ENCODE results near the gene MITF. TPM values are rescaled to one million over a fixed set of nuclear protein-coding genes. Genes with fewer than 3 reads are reported as not detected.

MITF gene
- total and polyA plus RNA-seq, 2 donors (not counting 1 experiment from before 2014, with no cell fraction given), result 0.10 TPM; not detected in 1

DNA sequence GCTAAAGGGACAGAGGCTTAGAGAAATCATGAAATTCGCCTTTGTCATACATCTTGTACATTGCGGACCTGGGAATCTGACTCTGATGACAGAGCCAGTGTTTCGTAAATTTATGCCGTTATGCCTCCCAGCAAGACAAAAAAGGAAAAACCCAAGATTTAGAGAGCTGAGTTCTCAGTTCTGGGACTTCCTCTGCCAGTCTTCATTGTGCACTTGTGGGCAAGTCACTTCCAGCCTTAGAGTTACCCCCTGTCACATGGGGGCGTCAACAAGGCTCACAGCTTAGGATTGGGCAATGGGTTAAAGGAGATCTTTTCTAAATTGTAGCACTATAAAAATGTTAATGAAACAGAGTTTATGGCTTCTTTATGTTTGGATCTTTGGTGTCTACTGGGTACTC is 41.9 kb upstream of the MITF start:
- Histone ChIP-seq H3K4me1 (ENCODE audit: control insufficient read depth in 2 of 2, insufficient read depth in 2 of 2, low read length in 2 of 2) (no peaks in the 10 kb centered on the region), H3K79me2 (ENCODE audit: control insufficient read depth, insufficient read depth, low read length) (no peaks in the 10 kb centered on the region), H2AFZ (ENCODE audit: insufficient read depth, low read depth, low read length, poor library complexity, severe bottlenecking) (no peak overlapping the region), H3K4me2 (replicated peaks; ENCODE audit: low read depth, low read length, poor library complexity, severe bottlenecking) (no peak overlapping the region), H3K9me3 (ENCODE audit: control extremely low read depth in 1 of 3, control insufficient read depth in 2 of 3, insufficient read depth in 1 of 3, low read length in 2 of 3) (peaks cover 0 to 4% (median 0%) of the 10 kb centered on the region in 3 donors), H3K36me3 (replicated peaks in 1 of 2; ENCODE audit: control extremely low read depth in 1 of 2, control insufficient read depth in 1 of 2, extremely low read depth in 1 of 2, insufficient read depth in 2 of 2, low read length in 1 of 2) (no peaks in the 10 kb centered on the region), H3K9ac (ENCODE audit: low read length) (no peak overlapping the region), H3K27ac (ENCODE audit: low read length in 2 of 2) (no peak overlapping the region), H3K4me3 (ENCODE audit: control extremely low read depth in 1 of 5, extremely low read depth in 1 of 5, insufficient read depth in 1 of 5, low read depth in 2 of 5, low read length in 4 of 5) (no peak overlapping the region), H3K27me3 (replicated peaks in 1 of 4; ENCODE audit: control extremely low read depth in 1 of 4, control insufficient read depth in 3 of 4, insufficient read depth in 4 of 4, low read length in 3 of 4) (no peaks in the 10 kb centered on the region), H4K20me1 (ENCODE audit: control insufficient read depth, insufficient read depth, low read length, poor library complexity, severe bottlenecking) (no peaks in the 10 kb centered on the region)
- DNase-seq (no peak), ATAC-seq (ENCODE audit: low read depth) (no peak)
- H3K4me1 Mint-ChIP-seq, result no peaks in the 10 kb centered on the region
- no peak overlapping the region for H3K4me3 Mint-ChIP-seq
- TF ChIP-seq, protein P1, sequence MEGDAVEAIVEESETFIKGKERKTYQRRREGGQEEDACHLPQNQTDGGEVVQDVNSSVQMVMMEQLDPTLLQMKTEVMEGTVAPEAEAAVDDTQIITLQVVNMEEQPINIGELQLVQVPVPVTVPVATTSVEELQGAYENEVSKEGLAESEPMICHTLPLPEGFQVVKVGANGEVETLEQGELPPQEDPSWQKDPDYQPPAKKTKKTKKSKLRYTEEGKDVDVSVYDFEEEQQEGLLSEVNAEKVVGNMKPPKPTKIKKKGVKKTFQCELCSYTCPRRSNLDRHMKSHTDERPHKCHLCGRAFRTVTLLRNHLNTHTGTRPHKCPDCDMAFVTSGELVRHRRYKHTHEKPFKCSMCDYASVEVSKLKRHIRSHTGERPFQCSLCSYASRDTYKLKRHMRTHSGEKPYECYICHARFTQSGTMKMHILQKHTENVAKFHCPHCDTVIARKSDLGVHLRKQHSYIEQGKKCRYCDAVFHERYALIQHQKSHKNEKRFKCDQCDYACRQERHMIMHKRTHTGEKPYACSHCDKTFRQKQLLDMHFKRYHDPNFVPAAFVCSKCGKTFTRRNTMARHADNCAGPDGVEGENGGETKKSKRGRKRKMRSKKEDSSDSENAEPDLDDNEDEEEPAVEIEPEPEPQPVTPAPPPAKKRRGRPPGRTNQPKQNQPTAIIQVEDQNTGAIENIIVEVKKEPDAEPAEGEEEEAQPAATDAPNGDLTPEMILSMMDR (IDR thresholded peaks at IDR 0.05), result no peak
- TF ChIP-seq EZH2 (IDR thresholded peaks at IDR 0.05; ENCODE audit: borderline replicate concordance, insufficient read depth, low read depth, low read length, poor library complexity, severe bottlenecking), result no peak
- WGBS (ENCODE audit: insufficient coverage), result 67% methylated on average over 4 of the region's 5 CpGs
- ChIA-PET CTCF (no interaction called here), POLR2A (no interaction called here)
- peaks cover 2% of the 10 kb centered on the region for H3K9me3 Mint-ChIP-seq (ENCODE audit: insufficient read depth)
- intact Hi-C loops (cut with micrococcal nuclease), result no loop called here
- H3K27ac Mint-ChIP-seq, result no peak overlapping the region
- peaks cover 11% of the 10 kb centered on the region for H3K27me3 Mint-ChIP-seq

DNA sequence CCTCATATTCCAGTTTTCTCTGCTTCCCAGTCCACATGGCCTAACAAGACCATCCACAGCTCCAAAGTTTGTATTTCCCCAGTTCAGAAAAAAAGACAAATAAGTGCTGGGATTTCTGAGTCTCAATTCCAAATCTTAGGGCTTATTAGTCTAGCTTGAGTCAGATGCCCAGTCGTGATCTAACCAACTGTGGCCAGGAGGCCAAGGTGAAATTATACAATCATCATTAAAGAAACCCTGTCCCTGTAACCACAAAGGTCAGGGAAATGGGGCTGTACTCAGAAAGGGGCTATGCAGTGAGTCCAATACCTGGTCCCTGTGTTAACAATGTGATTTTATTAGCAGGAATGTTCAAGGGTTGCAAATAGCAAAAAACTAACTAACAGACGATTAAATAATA is 40.5 kb upstream of the MITF start:
- WGBS (ENCODE audit: insufficient coverage), result no CpG with 5 or more reads among the region's 2 CpGs
- no peak overlapping the region for H3K4me3 Mint-ChIP-seq
- DNase-seq, result no peak

More for the DNA sequence above, 40.5 kb upstream of the MITF start:
- Histone ChIP-seq H3K4me1 (ENCODE audit: control insufficient read depth in 2 of 2, insufficient read depth in 2 of 2, low read length in 2 of 2) (no peaks in the 10 kb centered on the region), H4K20me1 (ENCODE audit: control insufficient read depth, insufficient read depth, low read length, poor library complexity, severe bottlenecking) (no peaks in the 10 kb centered on the region), H3K79me2 (ENCODE audit: control insufficient read depth, insufficient read depth, low read length) (no peaks in the 10 kb centered on the region), H3K4me2 (replicated peaks; ENCODE audit: low read depth, low read length, poor library complexity, severe bottlenecking) (no peak overlapping the region), H2AFZ (ENCODE audit: insufficient read depth, low read depth, low read length, poor library complexity, severe bottlenecking) (no peak overlapping the region), H3K4me3 (ENCODE audit: control extremely low read depth in 1 of 5, extremely low read depth in 1 of 5, insufficient read depth in 1 of 5, low read depth in 2 of 5, low read length in 4 of 5) (no peak overlapping the region), H3K9me3 (ENCODE audit: control extremely low read depth in 1 of 3, control insufficient read depth in 2 of 3, insufficient read depth in 1 of 3, low read length in 2 of 3) (peaks cover 0 to 5% (median 4%) of the 10 kb centered on the region in 3 donors), H3K27ac (ENCODE audit: low read length in 2 of 2) (no peak overlapping the region), H3K27me3 (replicated peaks in 1 of 4; ENCODE audit: control extremely low read depth in 1 of 4, control insufficient read depth in 3 of 4, insufficient read depth in 4 of 4, low read length in 3 of 4) (no peaks in the 10 kb centered on the region), H3K9ac (ENCODE audit: low read length) (no peak overlapping the region), H3K36me3 (replicated peaks in 1 of 2; ENCODE audit: control extremely low read depth in 1 of 2, control insufficient read depth in 1 of 2, extremely low read depth in 1 of 2, insufficient read depth in 2 of 2, low read length in 1 of 2) (no peaks in the 10 kb centered on the region)
- POLR2A ChIA-PET, result no interaction called here
- CTCF ChIA-PET, result no interaction called here
- TF ChIP-seq EZH2 (IDR thresholded peaks at IDR 0.05; ENCODE audit: borderline replicate concordance, insufficient read depth, low read depth, low read length, poor library complexity, severe bottlenecking), result no peak
- TF ChIP-seq, protein P1 (IDR thresholded peaks at IDR 0.05), result no peak
- Mint-ChIP-seq H3K27ac (no peak overlapping the region), H3K9me3 (ENCODE audit: insufficient read depth) (peaks cover 2% of the 10 kb centered on the region), H3K27me3 (peaks cover 11% of the 10 kb centered on the region), H3K4me1 (no peaks in the 10 kb centered on the region)
- intact Hi-C loops (cut with micrococcal nuclease), result no loop called here
- no peak for ATAC-seq (ENCODE audit: low read depth)
